Stimulated activated CD8-positive, alpha-beta memory T cell treated with anti-CD3 and anti-CD28 coated beads, Interleukin-4, amount 100 ng/mL, for 4 hours (primary cell): Measurements from ENCODE around the gene CEBPE.

Source experiments
- DNase-seq, 2 donors: peaks; one replicate each; pipeline ENCODE4 v3.0.0-alpha.2; 2020; ENCODE audit warnings: low read depth in 2 of 2, low spot score in 1 of 2

The CEBPE gene

DNA sequence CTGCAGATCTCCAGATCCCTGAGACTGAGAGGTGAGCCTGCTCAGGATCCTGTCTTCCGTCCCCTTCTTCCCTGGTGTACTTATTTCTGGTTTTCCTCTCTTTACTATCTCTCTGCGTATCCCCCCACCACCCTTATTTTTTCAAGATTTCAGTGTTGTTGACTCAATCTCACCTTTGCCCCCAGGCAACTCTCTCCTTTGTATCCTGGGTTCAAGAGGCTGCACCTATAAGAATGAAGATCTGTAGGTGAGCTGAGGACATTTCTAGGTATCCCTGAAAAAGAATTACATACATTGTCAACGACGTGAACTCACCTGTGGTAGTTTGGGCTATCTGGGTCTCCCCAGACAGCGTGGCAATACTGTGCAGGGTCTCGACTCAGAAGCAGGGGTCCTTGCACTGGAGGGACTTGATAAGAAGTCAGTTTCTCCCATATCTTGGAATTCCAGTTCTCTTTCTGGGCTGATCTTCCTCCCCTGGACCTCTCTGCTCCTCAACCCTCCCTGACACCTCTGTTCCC, 14.9 kb downstream of the CEBPE start:
- no peak for DNase-seq

DNA sequence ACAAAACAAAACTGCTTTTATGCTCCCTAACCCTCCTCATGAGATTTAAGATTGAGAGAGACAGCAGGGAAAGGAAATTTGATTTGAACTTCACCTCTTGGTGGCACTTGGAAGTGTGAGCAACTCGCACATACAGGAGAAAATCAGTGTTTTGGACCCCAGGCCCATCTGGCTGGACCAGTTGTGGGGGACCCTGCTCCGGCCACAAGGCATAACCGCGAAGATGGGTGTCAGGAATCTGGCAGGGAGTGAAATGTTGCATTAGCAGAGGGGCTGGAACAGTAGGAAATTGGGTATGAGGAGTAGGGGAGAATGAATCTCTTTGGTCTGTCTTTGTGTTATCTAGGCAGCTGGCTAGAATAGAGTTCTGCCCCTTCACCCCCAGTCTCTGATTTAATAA, 15.5 kb downstream of the CEBPE start:
- no peak for DNase-seq

DNA sequence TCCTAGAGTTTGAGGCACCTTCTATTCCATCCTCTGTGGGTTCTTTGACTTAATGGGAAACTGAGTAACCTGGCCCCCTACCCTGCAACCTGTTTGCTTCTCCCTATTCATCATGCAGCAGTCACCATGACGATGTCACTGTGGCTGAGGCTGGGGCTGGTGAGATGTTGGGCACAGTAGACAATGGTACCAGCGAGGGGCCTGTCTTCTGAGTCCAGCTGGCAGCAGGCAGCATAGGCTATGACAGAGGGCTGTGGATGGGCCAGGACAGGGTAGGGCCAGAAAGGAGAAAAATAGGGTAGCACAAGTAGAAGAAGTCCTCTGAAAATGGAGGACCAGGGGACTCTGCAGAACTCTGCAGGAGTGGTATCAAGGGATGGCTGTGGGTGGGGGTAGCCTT, 16.3 kb downstream of the CEBPE start:
- DNase-seq = no peak

DNA sequence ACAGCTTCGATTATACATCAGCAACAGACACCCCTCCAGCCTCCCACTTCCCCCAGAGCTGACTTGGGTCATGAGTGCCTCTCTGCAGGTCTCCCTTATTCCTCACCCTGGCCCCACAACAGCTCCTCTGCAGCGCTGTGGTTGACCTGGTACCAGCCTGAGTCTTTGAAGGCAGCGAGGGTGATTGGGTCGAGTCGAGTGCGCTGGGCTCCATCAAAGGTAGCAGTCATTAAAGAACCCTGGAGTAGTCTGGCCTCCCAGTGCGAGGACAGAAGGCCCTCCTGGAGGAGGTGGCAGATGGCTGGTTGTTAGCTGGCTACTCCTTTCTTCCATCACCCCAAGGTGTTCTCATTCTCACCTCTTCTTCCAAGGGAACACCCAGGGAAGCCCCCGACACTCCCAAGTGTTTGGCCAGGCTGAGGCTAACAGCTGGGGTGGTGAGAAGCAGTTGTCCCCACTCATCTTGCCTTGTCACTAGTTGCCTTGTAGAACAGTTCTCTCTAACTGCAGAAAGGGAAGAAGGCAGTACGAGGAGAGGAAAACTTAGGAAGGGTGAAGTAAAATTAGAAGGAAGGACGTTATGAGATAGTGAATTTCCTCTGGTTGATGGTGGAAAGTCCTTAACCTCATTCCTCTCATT, 16.9 kb downstream of the CEBPE start:
- no peak for DNase-seq

DNA sequence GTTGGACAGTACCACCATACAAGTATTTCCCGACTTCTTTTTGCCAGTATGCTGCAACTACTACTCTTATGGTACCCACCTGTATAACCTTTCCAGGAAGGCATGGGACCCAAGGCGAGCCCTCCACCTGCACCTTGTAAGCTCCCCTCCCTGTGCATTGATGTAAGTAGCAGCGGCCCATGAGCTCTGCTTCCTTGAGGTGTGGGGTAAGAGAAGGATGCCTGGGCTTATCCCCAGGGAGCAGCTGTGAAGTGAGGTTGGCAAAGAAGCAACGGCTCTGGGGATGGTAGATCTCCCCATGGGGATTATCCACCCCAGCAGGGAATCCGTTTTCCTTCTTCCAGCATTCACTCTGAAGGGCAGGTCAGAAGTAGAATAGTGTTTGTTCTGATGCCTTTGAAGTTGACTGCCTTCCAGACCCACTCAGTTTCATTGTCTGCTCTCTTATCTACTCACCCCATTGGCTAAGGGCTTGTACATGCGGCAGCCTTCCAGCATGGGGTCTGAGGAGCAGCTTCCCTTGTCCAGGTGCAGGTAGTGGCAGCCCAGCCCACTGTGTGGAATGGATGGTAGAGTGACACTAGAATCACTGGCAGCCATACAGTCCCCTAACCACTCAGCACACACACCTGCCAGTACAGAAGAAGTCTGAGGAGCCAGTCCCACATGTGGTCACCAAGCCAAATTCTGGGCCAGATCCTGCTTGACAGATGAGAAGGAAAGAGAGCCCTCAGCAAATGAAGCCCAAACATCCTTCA, 17.7 kb downstream of the CEBPE start:
- no peak for DNase-seq

DNA sequence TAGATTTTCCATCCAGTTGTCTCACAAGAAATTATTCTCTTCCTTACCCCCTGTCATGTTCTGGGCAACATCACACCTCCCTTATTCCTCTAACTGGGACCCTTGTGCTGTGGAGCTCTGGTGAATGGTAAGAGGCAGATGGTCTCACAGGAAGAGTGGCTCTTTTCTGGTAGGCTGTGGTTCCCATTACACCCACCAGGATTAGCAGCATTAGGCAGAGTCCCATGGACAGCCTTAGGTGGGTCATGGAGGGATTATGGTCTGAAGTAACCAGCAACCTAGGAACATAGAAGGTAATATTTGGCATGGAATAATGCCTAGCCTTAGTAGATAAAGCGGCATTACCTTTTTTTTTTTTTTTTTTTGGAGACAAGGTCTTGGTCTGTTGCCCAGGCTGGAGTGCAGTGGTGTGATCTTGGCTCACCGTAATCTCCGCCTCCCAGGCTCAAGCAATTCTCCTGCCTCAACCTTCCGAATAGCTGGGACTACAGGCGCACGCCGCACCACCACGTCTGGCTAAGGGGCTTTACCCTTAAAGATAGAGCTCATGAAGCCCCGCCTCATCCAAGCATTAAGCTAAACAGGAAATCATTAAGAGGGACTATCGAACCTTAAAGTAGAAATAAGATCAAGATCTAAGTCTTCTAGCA, 19.7 kb downstream of the CEBPE start:
- no peak for DNase-seq

DNA sequence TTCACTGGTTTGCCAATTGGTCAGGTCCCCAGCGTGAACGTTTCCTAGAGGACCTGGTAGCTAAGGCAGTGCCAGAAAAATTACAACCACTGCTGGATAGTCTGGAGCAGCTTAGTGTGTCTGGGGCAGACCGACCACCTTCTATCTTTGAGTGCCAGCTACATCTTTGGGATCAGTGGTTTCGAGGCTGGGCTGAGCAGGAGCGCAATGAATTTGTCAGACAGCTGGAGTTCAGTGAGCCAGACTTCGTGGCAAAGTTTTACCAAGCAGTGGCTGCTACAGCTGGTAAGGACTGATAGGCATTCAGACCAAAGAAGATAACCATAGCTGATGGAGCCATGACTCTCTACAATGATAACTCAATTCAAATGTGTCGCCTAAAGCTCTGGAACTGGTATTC, 21.3 kb downstream of the CEBPE start:
- DNase-seq = no peak

DNA sequence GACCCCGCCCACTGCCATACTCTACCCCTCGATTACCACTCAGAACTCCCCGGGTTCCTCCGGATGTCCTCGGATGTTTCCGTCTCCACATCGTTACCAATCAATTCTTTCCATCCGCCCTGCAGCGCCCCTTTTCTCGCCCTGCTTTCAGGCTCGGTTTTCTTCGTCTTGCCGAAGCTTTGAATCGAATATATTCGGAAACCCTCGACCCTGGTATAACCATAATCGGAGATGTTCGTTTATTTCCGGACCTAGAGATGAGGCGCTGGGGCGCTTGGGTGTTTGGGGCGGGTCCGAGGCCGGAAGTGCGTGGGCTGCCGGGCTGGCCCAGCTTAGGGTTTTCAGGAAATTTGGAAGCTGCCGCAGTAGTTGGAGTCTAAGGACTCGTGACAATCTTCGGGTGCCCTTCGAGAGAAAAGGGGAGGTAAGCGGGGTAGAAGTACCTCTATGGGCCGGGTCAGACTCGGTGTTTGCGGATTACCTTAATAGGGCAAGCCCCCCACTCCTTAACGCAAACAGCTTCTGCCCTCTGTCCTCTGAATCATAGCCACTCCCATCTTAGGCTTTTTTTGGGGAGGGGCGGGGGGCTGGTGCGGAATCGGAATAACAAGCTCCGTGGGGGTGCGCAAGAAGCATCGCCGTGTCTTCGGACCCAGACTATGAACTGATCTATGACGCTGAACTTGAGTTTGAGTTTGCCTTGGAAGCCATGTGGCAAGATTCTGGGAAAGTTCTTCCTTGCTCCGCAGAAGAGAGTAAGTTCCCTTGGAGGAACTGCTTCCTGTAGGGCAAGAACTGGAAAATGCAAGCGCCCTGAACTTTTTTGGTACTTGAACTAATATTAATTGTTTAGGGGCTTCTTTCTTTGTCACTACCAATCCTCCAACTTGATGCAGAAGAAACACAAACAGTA, 23.6 kb downstream of the CEBPE start, which contains the start of gene C14orf119:
Gene C14orf119, plus strand, starts transcription at position 310 of the 913 bp plus-strand sequence. CDS start 2,154 bp downstream, outside the sequence.
- peak in 1 of 2 donors; percentile 99 for DNase-seq

DNA sequence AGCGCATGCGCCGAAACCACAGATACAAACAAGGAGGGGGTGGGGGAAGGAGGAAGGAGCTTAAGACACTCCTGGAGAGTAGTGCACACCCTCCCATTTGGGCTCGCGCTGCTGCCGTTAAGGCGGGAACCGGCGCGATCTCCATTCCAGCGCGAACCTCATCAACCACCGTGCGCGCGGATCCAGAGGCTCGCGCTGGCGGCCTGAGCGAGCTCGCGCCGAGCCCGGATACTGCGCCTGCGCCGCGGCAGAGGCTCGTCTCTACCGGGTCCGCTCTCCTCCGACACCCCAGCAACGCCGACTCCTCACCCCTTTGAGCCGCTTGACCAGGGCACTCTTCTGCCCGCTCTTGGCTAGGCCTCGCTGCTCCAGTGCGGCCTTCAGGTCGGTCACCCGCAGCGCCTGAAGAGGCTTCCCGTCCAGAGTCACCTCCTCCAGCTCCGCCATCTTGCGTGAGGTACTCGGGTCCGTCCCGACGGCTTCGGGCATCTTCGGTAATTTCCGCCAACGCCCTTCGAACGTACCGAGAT, 24.3 kb downstream of the CEBPE start, which contains the start of gene ACIN1:
Gene ACIN1, minus strand, starts transcription at position 471 of the 530 bp plus-strand sequence. Its CDS starts 24 bp downstream, at position 447.
- DNase-seq = peak; percentile 56 to 98

DNA sequence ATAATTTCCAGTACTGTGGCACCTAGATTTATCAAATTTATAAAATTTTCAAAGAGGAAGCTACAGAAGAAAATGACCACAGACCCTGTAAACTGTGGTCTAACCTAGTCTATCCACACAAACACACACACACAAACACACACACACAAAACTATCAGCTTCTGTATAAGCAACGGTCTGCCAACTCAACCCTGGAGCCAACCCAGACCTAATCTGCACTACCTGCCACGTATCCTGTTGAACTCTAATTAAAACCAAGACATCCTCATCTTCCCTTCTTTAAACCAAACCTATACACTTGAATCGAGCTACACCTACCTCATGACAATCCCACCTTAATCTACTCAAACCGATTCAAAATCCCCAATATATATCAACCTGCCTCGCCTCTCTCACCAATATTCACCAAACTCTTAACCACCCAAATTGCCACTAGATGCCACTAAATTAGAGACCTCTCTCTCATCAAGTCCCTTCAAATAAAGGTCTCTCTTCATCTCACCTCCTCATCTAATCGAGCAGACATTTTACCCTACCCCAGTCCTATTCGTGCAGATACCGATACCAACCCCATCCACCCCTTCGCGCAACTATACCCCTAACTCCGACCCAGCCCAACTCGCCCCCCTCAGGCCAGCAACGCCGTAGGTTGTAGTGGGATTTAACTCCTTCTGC, 24.9 kb downstream of the CEBPE start:
- DNase-seq = peak in 1 of 2 donors; percentile 47

DNA sequence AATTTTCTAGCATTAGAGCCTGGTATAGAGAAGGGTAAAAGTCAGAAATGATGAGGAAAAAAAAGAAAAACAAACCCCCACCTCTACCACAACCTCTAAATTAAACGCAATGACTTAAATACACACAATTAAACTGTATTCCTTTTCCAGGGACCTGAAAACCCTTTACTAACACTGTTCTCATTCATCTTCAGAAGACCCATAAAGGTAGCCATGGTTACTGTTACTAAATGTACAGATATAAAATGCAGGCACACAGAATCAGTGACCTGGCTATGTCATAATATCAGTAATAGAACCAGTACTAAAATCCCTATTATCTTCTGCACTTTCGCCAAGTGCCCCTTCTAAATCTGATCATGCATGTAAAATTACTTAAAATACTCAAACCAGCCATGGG, 25.5 kb downstream of the CEBPE start:
- DNase-seq = no peak

DNA sequence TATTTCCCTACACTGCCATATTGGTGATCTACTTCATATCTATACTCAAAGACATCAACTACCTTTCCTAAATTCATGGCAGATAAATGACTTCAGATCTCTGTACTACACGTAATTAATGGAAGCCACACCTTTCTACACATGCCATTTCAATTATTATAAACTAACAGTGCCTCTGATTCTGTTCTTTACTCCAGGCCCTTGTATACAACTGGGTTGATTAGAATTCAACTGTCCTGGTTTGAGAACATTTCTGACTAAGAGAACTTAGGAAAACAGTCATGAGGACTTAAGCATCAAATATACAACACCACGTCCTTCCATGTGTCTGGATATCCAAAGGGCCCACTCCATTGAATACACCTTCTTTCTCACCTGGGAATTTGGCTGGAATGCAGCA, 26.0 kb downstream of the CEBPE start:
- DNase-seq = no peak

DNA sequence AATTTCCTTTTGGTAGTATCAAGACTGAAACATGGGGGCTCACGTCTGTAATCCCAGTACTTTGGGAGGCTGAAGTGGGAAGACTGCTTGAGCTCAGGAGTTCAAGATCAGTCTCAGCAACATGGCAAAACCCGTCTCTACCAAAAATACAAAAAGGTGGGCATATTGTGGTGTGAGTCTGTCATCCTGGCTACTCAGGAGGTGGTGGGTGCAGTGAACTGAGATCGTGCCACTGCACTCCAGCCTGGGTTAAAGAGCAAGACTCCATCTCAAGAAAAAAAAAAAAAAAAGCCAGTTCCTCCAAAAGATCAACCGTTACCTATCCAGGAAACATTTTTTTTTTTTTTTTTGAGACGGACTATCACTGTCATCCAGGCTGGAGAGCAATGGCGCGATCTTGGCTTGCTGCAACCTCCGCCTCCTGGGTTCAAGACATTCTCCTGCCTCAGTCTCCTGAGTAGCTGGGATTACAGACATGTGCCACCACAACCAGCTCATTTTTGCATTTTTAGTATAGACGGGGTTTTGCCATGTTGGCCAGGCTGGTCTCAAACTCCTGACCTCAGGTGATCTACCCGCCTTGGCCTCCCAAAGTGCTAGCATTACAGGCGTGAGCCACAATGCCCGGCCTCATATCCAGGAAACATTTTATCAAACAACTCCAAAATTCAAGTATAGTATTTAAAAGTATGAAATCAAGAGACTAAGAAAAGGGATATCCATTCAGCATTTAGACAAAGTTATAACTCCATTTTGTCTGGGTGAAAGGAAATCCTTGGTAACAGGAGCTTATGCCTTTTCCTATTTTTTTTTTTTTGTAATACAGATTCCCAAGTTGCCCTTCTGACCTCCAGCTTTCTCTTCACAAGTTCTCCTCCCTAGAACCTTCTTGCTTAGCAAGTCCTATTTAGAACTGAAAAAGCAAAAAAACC, 27.5 kb downstream of the CEBPE start:
- no peak for DNase-seq

DNA sequence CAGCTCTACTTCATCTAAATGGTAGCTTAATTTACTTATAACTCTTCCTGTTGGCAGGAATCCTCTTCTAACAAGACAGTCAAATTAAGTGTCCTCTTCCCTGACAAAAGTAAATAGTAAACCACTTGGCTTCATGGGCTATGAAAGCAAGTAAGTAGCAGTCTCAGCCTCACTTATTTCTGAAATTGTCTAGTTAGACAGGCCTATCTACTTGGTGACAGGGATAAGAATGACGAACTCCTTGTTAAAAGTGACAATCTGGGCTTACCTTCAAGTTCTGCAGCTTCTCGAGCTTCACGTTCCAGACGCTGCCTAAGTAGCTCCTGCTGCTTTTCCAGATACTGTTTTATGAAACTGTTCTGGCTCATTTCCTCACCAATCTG, 28.8 kb downstream of the CEBPE start:
- DNase-seq = no peak

DNA sequence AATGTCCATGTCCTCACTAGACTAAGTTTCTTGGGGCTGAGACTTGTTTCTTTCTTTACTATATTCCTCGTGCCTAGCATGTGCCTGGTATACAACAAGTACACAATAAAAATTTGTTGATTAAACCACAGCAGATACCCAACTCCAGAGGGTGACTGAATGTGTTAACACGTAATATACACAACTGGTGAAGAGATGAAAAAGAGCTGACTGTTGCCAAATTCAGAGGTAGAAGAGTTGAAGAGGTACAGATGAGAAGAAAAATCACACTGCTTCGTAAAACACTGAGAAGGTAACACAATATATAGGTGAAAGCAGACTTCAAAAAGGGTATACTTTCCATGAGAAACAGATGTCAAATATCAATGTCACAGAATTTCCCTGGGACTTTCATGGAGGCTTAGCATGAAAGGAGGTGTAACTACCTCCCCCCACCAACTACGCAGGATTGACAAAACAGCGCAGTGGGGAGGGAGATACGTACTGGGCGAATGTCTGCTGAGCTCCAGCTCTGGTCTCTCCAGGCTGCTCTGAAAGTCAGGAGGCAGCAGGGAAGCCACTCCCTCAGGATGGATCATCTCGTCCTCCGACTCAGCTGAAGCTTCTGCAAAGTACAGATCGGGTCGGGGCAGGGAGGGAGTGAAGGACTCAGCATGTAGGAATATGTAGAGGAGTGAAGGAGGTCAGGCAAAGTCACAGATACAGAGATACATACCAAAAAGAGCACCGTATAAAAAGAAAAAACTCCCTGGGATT, 29.4 kb downstream of the CEBPE start:
- no peak for DNase-seq

DNA sequence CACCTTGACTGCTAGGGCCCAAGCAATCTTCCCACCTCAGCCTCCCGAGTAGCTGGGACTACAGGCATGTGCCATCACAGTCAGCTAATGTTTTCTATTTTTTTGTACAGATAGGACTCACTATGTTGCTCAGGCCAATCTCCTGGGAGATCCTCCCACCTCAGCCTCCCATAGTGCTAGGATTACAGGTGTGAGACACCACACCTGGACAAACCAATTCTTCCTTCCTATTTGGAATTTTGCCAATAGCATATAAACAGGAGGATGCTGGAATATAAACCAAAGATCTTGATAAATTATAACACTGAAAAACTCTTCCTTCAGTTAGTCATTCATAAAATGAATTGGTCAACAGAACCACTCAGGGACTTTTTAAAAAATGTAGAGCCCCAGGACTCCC, 32.5 kb downstream of the CEBPE start:
- no peak for DNase-seq

DNA sequence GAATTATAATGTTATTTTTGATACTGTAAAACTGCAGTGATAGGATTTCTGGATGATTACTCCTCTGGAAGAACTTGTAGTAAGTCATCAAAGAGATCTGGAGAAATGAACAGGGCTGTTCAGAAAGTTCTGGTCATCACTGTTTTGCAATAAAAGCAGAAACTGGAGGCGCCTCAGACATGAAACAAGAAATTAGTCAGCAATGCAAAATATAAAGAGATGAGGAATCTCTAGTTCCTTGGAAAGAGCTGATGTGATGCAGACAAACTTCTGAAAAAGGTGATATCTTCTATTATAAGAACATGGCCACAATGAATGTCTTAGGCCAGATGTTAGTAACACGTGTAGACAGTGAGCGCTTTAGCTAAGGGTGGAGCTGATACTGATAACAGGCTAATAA, 33.6 kb downstream of the CEBPE start:
- DNase-seq = no peak

DNA sequence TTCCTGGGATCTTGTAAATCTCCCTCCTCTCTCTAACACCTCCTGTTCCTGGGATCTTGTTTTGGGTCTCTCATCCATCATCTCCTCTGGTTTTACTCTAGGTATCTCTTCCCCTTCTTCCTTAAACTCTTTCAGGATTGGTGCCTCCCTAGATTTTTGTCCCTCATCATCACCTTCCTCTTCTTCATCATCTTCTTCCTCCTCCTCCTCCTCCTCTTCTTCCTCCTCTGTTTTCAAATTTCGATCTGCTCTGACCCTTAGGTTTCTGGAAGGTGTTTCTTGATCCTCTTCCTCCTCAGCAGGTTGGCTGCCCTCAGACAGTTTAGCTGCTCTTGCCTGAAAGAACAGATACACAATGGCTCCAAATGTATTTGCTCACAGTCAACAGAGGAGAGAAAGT, 38.6 kb downstream of the CEBPE start:
- no peak for DNase-seq
